IPS DF 6.9 (cell line): ENCODE results near the gene DNAJB4.
"Not testable (repeated sequence)": the region's sequence is repeated elsewhere in the genome, so short reads cannot be mapped to it uniquely, and the experiment has no call there.

Experiments used
- DNase-seq: peaks from one replicate; pipeline ENCODE4 v3.0.0-alpha.2; 2013; ENCODE audit warnings: low read depth, low spot score
- H3K27ac ChIP-seq: one replicate; pipeline ENCODE4 v1.5.1; 2013; ENCODE audit warnings: low read length, control low read depth
- H3K27me3 ChIP-seq: 2 replicates; pipeline ENCODE4 v1.6.1; 2013; ENCODE audit warnings: mild to moderate bottlenecking, low read length; ENCODE audit not compliant: control insufficient read depth, insufficient read depth
- H3K36me3 ChIP-seq: 2 replicates; pipeline ENCODE4 v1.6.1; 2013; ENCODE audit warnings: low read length; ENCODE audit not compliant: control insufficient read depth, insufficient read depth
- H3K4me1 ChIP-seq: 2 replicates; pipeline ENCODE4 v1.6.1; 2013; ENCODE audit warnings: low read length; ENCODE audit not compliant: control insufficient read depth, insufficient read depth
- H3K4me3 ChIP-seq: 2 replicates; pipeline ENCODE4 v1.5.1; 2013; ENCODE audit warnings: mild to moderate bottlenecking, low read length
- H3K9me3 ChIP-seq: 2 replicates; pipeline ENCODE4 v1.6.1; 2013; ENCODE audit warnings: low read length, inconsistent platforms; ENCODE audit not compliant: control insufficient read depth, insufficient read depth
- WGBS: extraction: QIAGEN DNeasy Blood & Tissue Kit; methylation state at CpG from one replicate; pipeline ENCODE4 v1.1.7; 2013; ENCODE audit warnings: mixed read lengths, missing lambda C conversion rate; ENCODE audit not compliant: insufficient read length, insufficient coverage; 5-methylcytosine and 5-hydroxymethylcytosine counted together

Gene DNAJB4

DNA sequence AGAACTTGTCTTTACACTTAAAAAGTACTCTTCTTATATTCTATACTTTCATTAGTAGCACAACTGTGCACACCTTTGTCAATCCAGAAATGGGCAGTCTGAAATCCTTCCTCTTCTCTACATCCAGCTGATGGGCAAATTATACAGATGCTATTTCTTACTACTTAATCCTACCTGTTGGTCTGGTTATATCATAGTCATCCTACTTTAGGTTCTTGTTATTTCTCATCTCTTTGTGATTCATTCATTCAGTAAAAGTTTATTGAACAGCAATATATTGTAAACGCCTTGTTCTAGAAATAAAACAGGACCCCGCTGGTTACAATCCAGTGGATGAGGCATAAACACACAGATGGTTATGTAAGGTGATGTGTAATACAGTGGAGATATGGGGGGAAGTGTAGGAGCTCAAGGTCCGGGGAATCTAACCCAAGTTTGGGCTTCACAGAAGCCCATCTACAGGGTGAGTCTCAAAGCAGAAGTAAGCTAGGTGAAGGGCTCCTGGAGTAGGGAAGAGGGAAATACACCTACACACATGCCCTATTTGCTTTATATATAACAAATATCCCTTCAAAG is 14.0 kb upstream of the DNAJB4 start:
- Histone ChIP-seq H3K27ac (no peak overlapping the region), H3K4me3 (no peak overlapping the region), H3K9me3 (no peaks in the 10 kb centered on the region), H3K27me3 (no peaks in the 10 kb centered on the region), H3K36me3 (no peaks in the 10 kb centered on the region), H3K4me1 (no peaks in the 10 kb centered on the region)
- no CpG with 5 or more reads among the region's 3 CpGs for WGBS
- DNase-seq = no peak

DNA sequence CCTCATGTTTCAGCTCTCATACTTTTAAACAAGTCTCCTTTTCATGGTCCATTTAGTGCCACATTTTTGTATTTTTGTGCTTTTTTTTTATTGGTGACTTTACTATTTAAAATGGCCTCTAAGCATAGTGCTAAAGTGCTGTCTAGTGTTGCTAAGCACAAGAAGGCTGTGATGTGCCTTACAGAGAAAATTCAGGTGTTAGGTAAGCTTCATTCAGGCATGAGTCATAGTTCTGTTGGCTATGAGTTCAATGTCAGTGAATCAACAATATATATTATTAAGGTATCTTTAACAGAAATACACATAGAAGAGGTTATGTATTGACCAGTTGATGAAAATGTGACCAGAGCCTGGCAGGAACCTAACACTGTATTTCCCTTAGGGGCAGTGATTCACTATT is 13.1 kb upstream of the DNAJB4 start:
- Histone ChIP-seq H3K4me1 (no peaks in the 10 kb centered on the region), H3K4me3 (no peak overlapping the region), H3K27me3 (no peaks in the 10 kb centered on the region), H3K9me3 (no peaks in the 10 kb centered on the region), H3K36me3 (no peaks in the 10 kb centered on the region), H3K27ac (no peak overlapping the region)
- no peak for DNase-seq

DNA sequence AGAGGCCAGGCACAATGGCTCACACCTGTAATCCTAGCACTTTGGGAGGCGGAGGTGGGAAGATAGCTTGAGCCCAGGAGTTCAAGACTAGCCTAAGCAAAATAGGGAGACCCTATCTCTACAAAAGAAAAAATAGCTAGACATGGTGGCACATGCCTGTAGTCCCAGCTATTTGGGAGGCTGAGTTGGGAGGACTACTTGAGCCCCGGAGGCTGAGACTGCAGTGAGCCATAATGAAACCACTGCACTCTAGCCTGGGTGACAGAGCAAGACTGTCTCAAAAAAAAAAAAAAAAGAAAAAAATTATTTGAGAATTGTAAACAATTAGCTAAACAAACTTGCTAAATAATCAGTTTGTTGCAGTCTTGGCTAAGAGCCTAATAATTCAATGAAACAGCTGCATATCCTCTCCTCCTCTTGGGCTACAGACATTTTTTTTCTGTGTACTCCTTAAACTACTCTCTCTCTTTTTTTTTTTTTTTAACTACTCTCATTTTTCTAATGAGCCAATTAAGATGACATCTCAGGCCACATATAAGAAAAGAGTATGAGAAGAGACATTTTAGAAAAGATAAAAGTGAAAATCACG is 10.5 kb upstream of the DNAJB4 start:
- H3K27me3 ChIP-seq = no peaks in the 10 kb centered on the region
- no CpG with 5 or more reads among the region's 3 CpGs for WGBS
- no peak overlapping the region for H3K27ac ChIP-seq
- no peaks in the 10 kb centered on the region for H3K4me1 ChIP-seq
- DNase-seq = no peak
- H3K36me3 ChIP-seq = no peaks in the 10 kb centered on the region
- H3K9me3 ChIP-seq = no peaks in the 10 kb centered on the region
- H3K4me3 ChIP-seq = no peak overlapping the region

DNA sequence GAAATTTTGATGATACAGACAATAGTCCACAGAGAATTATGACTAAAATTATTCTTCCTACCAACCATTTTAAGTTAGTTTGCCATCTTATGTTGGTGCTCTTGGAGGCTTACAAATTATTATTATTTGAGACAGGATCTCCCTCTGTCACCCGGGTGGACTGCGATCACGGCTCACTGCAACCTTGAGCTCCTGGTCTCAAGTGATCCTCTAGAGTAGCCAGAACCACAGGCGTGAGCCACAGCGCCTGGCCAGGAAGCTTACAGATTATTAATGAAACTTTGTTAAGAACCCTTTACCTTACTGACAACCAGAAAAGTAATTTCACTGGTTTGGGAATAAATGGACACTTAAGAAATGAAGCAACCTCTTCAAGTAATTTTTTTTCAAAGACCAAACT is 8.0 kb upstream of the DNAJB4 start:
- Histone ChIP-seq H3K4me3 (no peak overlapping the region), H3K9me3 (no peaks in the 10 kb centered on the region), H3K4me1 (no peaks in the 10 kb centered on the region), H3K36me3 (no peaks in the 10 kb centered on the region), H3K27me3 (no peaks in the 10 kb centered on the region), H3K27ac (no peak overlapping the region)
- no peak for DNase-seq
- no CpG with 5 or more reads among the region's 5 CpGs for WGBS

DNA sequence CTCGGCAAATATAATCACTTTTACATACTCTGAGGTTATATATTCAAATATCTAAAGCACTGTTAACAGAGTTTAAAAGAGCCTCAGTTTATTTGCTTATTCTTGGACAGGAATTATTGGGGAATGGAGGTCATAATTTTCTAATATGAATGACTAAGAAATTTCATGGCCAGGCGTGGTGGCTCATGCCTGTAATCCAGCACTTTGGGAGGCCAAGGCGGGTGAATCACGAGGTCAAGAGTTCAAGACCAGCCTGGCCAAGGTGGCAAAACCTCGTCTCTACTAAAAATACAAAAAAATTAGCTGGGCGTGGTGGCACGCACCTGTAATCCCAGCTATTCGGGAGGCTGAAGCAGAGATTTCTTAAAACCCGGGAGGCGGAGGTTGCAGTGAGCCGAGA is 4.2 kb upstream of the DNAJB4 start:
- not testable (repeated sequence) for H3K4me1 ChIP-seq, H3K4me3 ChIP-seq, DNase-seq, H3K9me3 ChIP-seq, H3K36me3 ChIP-seq, H3K27me3 ChIP-seq, H3K27ac ChIP-seq
- WGBS = no CpG with 5 or more reads among the region's 11 CpGs

DNA sequence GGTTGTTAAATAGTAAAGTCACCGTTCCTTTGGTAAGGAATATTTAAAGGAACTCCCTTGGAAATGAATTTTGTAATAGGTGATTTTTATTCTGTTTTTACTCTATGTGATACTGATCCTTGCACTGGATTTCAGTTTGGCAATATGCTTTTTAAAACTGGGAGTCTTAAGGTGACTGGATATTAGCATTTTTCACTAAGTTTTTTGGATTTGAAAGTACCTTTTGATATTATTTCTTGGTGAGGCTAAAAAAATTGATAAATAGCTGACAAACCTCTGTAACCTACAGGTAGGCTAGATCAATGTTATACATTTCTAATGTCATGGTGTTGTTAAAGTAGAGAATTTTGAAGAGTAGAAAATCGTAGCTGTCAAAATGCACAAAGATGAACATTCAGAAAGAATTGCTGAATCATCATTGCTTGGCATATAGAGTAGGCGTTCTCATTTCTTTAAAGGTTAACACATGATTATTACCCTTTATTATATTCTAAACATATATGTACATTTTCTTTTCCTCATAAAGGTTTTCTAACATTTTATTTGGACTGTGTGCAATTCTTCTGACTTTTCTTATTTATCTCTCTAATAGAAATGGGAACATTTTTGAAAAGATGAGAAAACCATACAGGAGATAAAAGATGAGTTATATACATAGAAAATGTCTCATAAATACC is 1.5 kb upstream of the DNAJB4 start:
- no peaks in the 10 kb centered on the region for H3K4me1 ChIP-seq
- H3K4me3 ChIP-seq = no peak overlapping the region
- H3K27ac ChIP-seq = no peak overlapping the region
- no CpG with 5 or more reads among the region's 3 CpGs for WGBS
- no peaks in the 10 kb centered on the region for H3K27me3 ChIP-seq
- no peak for DNase-seq
- H3K9me3 ChIP-seq = no peaks in the 10 kb centered on the region
- H3K36me3 ChIP-seq = no peaks in the 10 kb centered on the region

DNA sequence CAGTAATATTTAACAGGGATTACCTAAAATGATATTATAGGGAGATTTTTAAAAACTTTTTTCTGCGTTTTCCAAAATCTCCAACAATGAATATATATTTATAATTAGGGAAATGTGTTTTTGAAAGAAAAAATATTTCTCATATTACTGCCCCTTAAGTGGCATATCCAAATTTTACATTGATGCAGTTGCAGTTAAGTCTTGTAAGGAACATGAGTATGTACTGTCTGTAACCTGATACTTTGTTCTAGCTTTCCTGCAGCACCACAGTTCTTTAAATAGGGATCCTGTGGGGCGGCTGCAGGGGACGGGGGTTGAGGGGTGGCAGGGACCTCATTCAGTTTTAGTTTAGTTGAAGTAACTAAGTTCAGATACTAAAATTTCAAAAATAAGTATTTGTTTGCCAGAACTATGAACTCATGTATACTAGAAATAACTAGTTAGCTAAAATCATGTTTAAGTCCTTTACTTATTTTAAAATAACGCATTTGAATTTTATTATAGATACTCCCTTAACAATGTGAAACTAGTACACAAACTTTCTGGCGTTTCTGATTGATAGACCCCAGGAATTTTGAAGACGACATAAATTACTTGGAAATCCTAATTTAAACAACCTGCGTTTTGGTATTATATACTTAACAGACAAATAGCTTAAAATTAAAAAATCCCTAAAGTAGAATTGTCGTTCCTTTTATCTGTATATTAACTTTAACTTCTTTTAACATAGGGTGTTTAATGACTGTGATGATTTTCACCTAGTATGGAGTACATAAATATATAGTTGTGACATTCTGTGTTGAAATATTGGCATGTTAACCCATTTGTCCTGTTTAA is 639 bp upstream of the DNAJB4 start:
- Histone ChIP-seq H3K36me3 (no peaks in the 10 kb centered on the region), H3K4me3 (no peak overlapping the region; the same call in 1 of the 2 replicates), H3K9me3 (no peaks in the 10 kb centered on the region), H3K27me3 (no peaks in the 10 kb centered on the region), H3K27ac (no peak overlapping the region), H3K4me1 (no peaks in the 10 kb centered on the region)
- WGBS = no CpG with 5 or more reads among the region's 8 CpGs
- DNase-seq = no peak

DNA sequence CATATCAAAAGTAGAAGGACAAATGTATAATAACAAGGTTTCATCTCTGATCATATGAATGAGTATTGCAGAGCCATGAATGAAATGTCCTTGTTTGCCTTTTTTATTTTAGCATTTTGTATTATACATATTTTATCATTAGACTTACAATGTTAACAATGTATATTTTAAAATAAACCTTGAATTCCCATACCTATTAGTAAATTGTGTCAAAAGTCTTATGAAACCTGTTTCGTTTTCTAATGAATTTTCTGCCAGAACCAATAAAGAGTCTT is 646 bp downstream of the DNAJB4 start:
- no peaks in the 10 kb centered on the region for H3K27me3 ChIP-seq
- WGBS = no CpG with 5 or more reads among the region's 1 CpG
- H3K4me1 ChIP-seq = no peaks in the 10 kb centered on the region
- no peak overlapping the region for H3K4me3 ChIP-seq
- H3K27ac ChIP-seq = no peak overlapping the region
- no peak for DNase-seq
- H3K36me3 ChIP-seq = no peaks in the 10 kb centered on the region
- H3K9me3 ChIP-seq = no peaks in the 10 kb centered on the region

DNA sequence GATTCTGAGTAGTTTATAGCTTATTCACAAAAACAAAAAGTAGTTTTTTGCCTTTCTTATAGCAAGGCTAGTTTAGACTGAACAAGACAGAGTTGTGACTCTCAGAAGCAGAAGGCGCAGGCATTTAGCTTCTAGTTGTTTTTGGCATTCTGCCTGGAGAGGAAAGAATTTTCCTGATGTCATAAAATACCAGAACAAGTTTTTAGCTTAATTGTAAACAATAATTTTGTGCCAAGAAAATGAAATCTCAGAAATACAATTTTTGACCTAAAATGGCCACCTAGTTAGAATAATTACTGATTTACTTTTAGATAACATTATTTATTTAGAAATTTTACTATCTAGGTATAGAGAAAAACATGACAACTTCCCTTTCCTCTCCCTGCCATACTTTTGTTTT is 1.0 kb downstream of the DNAJB4 start:
- WGBS = no CpG with 5 or more reads among the region's 1 CpG
- no peak overlapping the region for H3K27ac ChIP-seq
- no peaks in the 10 kb centered on the region for H3K36me3 ChIP-seq
- no peaks in the 10 kb centered on the region for H3K9me3 ChIP-seq
- no peak for DNase-seq
- no peaks in the 10 kb centered on the region for H3K27me3 ChIP-seq
- no peak overlapping the region for H3K4me3 ChIP-seq
- no peaks in the 10 kb centered on the region for H3K4me1 ChIP-seq

DNA sequence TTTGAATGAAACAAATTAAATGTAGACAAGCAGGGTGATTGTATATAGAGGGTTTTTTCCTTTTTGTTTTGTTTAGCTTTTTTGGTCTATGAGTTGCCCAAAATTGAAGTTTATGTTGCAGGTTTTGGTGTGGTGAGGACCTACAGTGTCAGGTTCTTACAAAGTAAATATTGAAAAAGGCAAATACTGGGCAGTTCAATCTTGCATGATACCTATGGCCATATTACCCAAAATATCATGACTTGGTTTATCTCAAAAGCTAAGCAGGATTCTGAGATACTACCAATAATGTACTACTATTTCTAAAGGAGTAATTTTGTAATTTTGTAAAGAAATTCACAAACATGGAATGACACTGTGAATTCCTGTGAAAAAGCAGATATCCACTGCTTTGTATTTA is 1.8 kb downstream of the DNAJB4 start:
- Histone ChIP-seq H3K4me3 (no peak overlapping the region), H3K27me3 (no peaks in the 10 kb centered on the region), H3K27ac (no peak overlapping the region)

More for the DNA sequence above, 1.8 kb downstream of the DNAJB4 start:
- no peaks in the 10 kb centered on the region for H3K9me3 ChIP-seq
- H3K36me3 ChIP-seq = no peaks in the 10 kb centered on the region
- DNase-seq = no peak
- no peaks in the 10 kb centered on the region for H3K4me1 ChIP-seq
